Fibroblast of the conjunctiva (primary cell): ENCODE data around the gene JAG2.

ENCODE experiments used
- DNase-seq: peaks from one replicate; pipeline ENCODE4 v3.0.0-alpha.2; 2010; ENCODE audit warnings: low read depth

JAG2 gene

DNA sequence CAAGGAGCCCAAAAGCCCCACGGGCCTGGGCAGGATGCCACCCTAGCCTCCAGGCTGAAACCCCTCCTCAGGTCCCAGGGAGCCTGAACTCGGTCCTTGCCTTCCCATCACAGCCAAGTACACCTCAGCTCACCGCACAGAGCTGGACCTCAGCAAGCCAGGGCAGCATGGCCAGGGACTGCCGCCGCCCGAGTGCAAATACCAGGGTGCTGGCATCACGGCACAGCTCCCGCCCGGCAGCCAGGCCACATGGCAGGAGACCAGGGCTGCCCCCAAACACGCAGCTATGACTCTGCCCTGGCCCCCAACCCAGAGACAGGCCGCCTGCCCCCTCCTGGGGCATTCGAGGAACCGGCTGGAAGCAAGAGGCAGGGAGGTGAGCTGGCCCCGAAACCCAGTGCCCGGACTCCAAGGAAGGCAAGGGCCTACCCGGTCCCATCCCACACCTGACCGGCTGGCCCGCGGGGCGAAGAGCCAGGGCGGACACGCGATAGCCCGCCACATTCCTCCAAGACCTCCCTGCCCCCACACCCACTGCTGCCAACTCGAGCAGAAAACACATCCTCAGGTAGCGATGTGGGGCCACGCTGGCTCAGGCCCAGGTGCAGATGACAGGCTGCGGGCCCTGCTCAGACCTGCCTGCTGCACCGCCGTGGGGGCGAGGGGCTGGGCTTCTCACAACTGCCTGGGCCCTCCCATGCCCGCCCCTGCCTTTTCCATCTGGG, 2.7 kb downstream of the JAG2 start:
- DNase-seq, result no peak

DNA sequence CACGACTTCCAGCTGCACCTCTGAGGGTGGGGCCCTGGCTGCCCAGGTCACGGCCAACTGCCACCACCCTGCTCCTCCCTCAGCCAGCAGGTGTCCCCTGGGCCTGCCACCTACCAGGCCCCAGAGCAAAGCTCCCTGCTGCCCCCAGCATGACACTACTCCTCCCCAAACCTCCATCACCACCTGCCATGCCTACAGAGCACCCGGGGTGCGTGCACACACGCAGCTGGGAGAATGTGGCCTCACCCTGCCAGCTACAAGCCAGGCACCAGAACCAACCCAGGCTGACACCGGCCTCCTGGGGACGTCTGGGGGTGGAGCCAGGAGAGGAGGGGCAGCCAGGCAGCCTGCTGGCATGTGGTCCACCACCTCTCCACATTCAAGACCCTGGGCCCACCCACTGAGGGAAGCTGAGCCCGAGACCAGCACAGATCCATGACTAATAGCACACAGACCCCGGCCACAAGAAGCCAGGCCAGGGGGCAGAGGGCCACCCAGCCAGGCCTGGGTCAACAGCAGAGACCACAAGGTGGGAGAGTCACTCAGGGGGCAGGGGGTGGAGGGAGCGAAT, 3.4 kb downstream of the JAG2 start:
- DNase-seq, result no peak

DNA sequence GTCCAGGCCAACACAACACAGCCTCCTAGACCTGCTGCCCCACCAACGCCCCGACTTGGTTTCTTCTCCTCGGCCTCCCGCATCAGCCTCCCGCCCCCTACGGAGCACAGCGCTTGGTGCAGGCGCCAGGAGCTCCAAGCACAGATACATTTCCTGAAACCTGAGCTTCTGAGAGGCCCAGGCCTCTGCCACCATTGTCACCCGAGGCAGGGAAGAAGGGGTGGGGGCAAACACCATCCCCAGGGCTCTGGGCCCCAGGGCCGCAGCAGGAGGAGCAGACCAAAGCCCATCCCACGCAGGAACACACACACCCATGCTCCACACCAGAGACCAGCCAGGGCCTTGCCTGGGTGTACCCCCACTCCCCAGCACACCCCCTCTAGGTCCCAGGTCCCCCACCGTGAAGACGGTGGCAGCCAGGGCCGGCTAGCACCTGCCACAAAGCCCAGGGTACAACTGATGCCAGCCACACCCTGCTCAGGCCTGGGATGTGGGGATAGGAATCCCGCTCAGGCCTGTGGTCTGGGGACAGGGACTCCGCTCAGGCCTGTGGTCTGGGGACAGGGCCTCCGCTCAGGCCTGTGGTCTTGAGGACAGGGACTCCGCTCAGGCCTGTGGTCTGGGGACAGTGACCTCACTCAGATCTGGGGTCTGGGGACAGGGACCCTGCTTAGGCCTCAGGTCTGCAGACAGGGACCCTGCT, 5.4 kb downstream of the JAG2 start:
- DNase-seq, result no peak

DNA sequence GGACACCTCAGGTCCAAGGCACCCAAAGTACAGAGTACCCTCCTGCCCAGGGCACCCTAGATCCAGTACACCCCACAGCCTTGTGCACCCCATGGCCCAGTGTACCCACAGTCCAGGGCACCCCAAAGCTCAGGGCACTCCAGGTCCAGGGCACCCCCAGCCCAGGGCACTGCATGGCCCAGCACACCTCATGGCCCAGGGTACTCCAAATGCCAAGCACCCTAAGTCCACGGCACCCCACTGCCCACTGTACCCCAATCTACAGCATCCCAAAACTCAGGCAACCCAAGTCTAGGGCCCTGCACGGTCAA, 6.0 kb downstream of the JAG2 start:
- DNase-seq, result no peak

DNA sequence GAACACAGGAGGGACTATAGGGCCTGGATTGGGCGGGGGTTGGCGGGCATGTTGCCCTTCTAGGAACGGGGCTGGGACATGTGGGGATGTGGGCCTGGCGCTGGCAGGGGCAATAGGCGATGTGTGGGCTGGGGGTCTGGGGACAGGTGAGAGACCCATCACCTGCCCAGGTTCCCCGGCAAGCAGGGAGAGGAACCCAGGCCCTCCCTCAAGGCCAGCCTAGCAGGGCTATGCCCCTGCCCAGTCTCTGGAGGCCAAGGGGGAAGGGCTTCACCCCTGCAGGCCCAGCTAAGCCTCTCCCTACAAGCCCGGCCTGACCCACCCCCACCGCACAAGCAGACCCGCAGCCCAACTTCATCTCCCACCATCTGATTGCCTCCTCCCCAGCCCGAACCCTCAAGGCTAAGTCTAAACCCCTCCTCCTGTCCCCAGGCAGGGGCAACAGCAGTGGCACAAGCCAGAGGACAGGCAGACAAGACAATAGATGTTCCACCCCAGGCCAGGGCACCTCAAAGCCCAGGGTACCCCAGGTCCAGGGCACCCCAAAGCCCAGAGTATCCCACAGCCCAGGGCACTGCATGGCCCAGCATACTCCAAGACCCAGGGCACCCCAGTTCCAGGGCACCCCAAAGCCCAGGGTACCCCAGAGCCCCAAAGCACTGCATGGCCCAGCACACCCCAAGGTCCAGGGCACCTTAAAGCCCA, 6.5 kb downstream of the JAG2 start:
- DNase-seq, result peak; percentile 6

DNA sequence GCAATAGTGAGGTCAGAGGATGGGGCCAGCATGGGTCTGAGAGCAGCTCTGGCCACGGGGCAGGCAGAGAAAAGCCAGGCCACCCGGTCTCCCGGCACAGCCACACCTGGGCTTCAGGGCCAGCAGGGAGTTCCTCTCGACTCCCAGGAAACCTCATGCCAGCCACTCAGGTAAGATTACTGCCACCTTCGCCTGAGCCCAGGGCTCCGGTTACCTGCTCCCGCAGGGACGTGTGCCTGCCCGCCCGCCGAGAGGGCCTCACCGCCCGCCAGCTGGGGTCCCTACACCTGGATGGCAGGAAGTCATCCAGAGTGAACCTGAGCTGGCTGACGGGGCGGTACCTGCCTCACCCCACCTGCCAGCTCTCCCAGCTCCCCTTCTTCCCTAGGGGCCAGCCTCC, 7.3 kb downstream of the JAG2 start:
- DNase-seq, result no peak

DNA sequence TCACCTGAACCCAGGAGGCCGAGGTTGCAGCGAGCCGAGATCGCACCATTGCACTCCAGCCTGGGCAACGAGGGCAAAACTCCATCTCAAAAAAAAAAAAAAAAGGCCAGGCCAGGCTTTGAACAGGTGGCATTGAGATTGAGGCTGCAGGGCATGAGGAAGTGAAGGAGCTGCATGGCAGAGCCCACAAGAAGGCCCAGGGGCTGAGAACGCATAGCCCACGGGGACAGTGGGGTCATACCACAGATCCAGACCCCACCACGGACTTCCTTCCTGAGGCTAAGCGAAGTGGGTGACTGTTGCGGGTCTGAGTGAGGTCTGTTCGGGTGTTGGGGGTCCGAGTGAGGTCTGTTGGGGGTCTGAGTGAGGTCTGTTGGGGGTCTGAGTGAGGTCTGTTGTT, 7.8 kb downstream of the JAG2 start:
- DNase-seq, result no peak

DNA sequence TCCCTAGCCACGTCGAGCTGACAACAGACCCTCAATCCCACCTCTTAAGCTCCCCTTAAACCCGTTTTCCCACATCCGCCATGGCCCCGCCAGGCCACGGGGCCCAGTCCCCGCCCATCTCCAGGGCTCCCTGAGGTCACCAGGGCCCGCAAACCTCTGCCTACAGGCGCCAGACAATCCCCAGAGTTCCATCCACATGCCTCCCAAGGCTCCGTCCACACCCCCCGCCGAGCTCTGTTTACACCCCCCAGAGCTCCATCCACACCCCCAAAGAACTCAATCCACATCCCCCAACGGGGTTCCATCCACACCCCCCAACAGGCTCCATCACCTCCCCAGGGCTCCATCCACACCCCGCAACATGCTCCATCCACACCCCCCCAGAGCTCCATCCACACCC, 9.2 kb downstream of the JAG2 start:
- no peak for DNase-seq

DNA sequence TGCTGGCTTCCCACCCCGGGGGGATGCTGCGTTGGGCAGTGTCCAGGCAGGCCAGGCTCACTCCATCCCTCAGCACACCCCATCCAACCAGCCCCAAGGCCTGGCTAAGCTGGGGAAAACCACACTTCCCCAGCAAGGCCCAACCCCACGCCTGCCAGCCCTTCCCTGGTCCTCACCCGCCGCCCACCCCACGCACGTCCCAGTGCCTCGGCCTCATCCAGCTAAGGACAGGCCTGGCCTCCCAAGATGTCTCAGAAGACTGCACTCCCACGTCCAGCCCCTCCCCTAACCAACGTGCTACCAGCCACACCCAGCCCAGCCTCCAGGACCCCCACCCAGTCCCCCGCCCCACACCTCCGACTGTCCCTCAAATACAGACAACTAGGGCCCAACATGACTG, 9.8 kb downstream of the JAG2 start:
- no peak for DNase-seq

DNA sequence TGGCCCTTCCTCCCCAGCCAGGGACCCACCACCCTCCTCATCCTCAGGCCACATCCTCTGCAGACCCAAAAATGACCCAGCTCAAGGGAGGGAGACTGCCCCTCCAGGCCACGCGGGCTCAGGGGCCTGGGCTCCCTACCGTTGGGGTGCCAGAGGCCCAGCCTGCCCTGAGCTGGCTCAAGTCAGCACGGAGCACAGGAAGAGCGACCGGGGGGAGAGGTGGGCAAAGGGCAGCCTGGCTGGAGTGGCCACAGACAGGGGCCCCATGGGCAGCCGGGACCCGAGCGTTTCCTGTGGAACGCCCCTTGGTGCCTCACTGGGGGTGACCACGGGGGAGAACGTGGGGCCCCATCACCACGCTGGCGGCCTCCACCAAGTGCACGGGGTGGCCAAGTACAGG, 10.7 kb downstream of the JAG2 start:
- DNase-seq, result no peak

DNA sequence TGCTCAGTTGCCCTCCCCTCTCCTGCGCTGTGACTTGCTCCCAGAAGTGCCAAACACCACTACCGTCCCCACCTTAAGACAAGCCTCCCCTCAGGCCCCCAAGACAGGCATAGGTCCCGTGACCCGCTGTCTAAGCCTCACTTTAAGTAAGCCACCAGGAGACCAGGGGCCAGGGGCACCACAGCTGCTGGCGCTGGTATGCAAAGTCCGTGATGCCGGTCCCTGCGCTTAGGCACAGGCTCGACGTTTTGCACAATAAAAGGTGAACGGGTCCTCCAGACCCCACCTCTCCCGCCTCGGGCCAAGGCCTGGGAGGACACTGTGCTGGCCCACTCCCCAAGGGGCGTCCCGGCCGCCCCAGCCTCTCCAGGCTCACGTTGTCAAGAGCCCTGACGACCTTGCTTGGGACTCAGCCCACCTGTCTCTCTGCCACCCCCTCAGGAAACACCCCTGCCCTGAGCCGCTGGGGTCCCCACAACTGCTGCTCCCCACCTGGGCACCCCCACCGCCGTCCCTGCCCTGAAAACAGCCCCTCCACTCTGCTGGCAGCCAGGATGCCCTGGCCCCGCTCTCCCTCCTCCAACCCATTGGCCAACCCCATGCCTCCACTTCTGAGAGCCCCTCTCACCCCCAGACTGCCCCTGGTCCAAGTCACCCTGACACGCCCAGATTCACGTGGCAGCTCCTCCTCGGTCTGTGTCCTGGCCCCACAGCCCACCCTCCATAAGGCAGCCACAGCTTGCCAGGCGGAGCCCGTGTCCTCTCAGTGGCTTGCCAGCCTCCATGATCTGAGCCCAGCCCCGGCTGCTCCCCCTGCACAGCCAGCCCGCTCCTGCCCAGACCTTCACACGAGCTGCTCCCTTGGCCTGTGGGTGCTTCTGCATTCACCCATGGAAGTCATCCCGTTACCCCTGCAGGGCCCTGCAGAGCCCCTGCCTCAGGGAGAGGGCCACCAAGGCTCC, 11.9 kb downstream of the JAG2 start:
- DNase-seq, result no peak

DNA sequence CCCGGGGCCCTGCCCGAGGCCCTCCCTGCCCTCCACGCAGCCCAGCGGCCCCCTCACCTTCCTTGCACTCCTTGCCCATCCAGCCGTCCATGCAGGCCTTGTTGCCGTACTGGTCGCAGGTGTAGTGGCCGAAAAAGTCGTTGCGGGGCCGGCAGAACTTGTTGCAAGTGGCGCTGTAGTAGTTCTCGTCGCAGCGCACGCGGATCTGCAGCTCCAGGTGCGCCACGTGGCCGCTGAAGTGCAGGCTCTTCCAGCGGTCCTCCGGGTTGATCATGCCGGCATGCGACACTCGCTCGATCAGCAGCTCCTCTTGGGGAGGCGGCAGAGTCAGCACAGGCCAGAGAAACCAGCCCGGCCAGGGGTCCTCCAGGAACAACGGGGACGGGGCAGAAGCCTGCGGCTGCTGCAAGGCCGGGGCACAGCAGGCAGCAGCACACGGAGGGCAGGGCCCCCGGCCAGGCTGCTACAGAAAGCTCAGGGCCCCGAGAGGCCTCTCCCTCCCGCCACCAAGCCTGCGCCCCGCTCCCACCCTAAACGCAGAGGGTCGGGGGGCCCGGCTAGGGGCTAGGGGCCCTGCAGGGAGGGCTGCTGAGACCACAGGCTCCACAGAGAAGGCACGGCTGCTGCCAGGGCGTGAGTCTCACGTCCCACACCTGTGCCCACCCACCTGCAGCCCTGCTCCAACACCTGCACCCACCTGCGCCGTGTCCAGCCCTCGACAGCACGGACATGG, 12.7 kb downstream of the JAG2 start:
- DNase-seq, result no peak

DNA sequence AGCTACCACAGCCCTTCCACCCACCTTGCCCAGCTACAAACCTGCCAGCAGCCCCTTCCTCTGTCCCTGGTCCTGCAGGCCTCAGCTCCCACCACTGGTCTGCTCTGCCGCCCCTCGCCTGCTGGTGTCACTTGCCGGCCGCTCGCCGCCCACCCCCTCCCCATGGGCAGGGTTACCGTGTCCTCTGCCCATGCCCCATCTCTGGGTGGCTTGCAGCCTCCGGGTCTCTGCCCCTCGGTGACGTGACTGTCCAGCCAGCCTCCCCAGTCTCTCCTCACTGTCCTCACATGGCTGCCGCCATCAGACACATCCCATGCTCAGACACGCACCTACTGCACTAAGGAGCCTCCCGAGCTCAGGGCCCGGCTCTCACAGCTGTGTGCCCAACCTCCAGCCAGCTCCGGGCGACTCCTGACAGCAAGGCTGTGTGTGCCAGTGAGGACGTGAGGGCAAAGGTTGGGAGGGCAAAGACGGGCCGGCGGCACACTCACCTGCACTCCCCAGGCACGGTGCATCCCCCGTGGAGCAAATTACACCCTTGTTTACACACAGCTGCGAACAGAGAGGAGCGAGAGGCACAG, 13.4 kb downstream of the JAG2 start:
- DNase-seq, result no peak

DNA sequence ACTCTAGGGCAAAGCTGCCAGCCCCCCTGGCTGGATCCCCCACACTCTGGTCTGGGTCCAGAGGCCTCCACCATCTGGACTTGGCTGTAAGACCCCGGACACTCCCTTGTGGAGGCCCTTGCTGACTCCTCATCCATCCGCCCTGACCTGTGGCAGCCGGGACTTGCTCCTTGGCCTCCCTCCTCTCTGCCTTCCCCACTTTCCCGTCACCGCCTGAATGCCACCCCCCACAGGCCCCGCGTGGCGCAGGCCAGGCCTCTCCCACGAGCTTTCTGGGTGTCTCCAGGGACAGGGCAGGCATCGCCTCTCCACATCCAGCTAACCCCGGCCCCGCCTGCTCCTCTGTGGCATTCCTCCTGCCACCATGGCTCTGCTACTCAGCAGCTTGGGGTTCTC, 14.1 kb downstream of the JAG2 start:
- no peak for DNase-seq

DNA sequence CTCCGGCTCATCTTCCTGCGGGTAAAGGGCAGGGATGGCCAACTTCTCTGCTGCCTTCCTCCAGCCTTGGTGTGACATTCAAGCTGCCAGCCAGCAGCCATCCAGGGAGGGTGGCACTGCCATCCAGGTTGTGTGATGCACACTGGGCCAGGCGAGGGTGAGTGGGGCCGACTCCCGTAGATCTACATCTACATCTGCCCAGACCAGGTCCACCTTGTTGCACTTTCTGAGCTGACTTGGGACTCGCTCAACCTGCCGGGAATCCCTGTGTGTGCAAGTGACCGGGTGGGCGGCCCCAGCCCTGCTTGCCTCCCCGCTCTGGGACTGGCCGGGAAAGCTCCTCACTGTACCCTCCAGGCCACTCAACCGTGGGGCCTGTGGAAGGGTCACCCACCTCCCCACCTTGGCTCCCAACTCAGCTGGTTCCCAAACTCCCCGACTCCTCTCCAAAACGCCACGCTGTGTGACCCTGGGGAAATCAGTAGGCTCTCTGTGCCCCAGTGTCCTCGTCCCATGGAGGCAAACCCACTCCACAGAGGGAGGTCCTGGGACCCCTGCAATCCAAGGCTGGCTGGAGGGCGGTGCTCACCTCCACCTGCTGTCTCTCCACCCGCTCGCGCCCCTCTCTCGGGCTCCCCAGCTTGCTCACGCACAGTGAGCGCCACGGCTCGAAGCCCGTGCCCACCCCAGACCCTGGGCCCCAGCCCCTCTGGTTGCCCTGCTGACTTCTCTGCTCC, 14.7 kb downstream of the JAG2 start:
- no peak for DNase-seq

DNA sequence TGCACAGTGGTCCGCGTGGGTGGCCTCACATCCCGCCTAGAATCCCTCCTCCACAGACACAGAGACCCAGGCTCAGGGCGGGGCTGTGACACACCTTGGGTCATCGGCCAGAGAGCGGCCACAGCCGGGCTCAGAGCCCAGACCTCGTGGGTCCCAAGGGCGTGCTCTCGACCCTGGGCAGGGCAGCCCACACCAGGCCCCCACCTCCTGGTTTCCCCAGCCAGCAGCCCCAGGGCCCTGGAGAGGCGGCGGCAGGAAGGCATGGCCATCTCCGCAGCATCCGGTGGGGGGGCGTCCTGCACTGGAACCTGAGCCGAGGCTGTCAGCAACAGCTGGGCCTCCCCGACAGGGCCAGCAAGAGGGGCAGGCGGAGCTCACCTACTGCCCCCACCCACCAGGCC, 15.2 kb downstream of the JAG2 start:
- no peak for DNase-seq

DNA sequence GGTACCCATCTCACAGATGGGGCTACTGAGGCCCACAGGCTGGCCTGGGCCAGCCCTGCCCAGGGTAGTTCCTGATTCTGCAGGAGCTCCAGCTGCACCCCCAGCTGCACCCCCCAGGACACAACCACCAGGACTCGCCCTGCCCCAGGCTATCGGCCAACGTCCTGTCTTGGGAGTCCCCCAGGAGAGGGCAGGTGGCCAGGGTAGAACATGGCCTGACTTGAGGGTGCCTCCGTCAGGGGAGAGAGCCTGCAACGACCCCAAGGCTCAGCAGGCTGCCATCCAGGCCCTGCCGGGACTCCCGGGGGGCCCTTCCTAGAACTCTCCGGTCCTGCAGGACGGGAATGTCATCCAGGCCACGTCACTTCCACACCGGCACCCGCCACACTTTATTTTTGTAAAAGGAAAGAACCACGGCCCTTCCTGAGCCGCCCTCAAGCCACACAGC, 15.8 kb downstream of the JAG2 start:
- no peak for DNase-seq

DNA sequence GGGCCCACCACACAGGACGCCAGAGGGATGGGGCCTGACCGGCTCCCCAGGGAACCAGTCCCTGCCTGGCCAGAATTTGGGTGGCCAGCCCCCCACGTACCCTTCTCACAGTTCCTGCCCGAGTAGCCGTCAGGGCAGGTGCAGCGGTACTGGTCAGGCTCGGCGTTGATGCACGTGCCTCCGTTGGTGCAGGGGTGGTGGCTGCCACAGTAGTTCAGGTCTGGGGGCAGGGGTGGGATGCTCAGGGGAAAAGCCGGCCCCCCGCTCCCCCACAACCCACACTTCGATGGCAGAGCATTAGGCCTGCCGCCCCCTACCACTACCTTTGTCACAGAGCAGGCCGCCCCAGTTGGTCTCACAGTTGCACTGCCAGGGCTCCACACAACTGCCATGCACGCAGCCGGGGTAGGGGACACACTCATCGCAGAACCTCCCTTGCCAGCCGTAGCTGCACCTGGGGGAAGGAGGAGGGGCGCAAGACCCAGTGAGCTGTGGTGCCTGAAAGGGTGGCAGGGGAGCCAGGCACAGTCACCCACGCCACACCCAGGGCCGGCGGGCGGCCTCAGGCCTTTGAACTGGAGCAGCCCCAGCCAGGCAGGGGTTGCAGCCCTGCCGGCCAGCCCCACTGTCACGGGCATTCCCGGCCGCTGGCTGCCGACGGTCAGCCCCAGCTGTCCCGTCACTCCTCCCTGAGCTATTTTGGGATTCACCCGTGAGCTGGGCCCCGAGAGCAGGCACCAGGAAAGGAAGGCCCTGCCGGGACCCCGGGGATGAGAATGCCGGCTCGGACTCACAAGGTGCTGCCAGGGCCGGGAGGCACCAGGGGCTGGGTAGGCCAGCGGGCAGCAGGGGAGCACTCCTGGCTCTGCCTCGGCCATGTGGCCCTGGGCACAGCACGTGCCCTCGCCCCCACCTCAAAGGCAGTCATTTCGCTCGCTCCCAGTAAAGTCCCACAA, 16.5 kb downstream of the JAG2 start:
- no peak for DNase-seq
